HG03342 (cell line): ENCODE results near the gene SPRY4.
"Not testable (repeated sequence)": the region's sequence is repeated elsewhere in the genome, so short reads cannot be mapped to it uniquely, and the experiment has no call there.

Experiments used
- ATAC-seq: cut with Tn5 transposase; IDR thresholded peaks from one replicate; pipeline ENCODE4 v1.9.1; 2021; ENCODE audit warnings: mild to moderate bottlenecking, moderate library complexity; ENCODE audit not compliant: unreplicated experiment

The SPRY4 gene

DNA sequence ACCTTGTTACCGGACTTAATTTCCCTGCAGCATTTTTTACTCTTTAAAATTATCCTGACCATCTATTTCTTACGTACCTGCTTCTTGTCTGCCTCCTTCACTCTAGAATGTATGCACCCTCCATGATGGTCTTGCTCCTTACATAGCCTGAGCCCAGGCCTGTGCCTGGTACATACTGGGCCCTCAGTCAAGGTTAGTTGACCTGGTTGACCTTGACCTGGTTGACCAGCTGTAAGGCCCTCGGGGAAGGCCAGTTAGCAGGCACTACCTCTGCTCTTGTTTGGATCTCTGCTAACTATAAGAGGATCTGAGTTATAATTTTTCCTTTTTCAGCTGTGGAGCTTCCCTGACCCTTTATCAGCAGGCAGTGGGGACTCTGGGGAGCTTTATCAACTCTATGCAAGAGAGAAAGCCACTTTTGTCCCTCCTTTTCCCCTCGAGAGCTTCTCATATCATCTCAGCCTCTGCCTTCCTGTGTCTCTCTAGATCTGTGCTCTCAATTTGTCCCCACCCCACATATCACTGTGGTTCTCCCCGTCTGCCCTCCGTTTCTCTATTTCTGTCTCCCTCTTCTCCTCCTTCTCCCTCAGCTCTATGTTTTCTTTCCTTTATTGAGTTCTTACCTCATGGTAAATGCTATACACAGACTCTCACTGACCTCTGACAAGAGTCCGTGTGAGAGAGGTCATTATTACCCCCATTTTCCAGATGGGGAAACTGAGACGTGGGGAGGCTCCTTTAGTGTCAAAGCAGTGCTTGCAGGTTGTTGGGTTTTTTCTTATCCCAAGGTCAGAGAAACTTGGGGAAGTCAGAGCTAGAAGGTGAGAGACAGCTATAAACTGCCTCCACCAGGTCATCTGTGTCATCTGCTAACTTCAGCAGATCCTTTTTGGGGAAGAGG is 28.6 kb downstream of the SPRY4 start:
- ATAC-seq: no peak

DNA sequence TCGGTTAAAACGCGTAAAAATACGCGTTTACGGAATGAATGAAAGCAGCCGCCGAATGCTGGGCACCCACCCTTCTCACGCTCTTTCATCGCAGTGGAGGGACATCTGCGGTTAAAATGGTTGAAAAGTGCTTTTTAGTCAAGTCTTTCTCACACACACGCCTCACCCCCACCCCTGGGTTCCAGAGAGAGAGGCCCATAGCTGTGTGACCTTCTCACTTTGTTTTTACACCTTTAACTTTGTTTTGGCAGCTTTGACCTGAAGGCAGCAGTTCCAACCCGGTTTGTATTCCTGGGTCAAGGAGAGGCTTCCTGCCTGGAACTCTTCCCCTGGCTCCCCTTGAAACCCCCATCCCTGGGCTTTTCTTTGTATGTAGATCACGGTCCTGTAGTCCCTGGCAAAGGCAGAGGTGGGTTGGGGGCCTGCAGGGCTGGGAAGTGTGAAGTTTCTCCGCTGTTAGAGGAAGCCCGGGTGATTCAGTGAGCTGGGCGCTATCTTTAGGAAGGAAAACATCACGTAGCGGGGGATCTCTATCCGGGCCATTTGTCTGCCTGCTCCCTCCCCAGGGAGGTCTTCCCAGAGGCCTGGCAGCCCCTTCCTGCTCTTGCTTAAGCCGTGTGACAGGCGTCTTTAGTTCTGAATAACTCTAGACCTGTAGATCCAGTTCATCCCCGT is 29.6 kb downstream of the SPRY4 start:
- no peak for ATAC-seq

DNA sequence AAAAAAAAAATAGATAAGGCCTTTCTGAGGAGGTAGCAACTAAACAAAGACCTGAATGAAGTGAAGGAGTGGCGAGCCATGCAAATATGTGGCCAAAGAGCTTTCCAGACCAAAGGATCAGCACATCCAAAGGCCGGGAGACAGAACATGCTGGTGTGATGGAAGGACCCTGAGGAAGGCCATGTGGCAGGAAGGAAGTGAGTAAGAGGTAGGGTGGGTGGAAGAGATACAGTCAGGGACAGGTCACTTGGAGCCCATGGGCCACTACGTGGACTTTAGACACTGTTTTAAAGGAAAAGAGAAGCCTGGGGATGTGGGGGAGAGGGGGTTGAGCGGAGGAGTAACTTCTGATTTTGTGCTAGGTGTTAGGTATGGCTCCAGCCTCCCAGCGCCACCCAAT is 31.3 kb downstream of the SPRY4 start:
- no peak for ATAC-seq

DNA sequence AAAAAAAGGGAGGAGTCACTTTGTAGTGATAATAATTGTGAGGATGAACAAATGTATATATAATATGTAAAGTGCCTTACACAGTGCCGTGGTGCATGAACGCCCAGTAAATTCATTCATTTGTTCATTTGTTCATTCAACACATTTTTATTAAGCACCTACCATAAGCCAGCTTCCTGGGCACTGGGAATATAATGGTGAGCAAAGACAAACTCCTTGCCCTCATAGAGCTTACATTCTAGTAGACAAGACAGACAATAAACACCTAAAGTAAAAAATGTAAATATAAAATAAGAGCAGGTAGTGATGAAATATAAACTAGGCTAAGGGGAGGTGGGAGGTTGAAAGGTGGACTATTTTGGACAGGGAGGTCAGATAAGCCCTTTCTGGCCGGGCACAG is 32.0 kb downstream of the SPRY4 start:
- no peak for ATAC-seq

DNA sequence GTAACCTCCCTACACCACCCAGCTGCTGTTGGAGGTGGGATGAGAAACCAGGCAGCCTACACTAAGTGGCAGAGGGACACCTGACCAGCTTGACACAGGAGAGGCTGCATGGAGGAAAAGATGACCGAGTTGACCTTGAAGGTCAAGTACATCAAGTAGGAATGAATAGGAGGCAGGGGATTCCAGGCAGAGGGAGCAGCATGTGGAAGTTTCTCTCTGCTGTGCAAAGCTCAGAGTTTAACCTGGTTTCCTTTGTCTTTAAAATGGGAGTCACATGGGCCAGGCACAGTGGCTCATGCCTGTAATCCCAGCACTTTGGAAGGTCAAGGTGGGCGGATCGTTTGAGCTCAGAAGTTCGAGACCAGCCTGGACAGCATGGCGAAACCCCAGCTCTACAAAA is 32.6 kb downstream of the SPRY4 start:
- no peak for ATAC-seq

DNA sequence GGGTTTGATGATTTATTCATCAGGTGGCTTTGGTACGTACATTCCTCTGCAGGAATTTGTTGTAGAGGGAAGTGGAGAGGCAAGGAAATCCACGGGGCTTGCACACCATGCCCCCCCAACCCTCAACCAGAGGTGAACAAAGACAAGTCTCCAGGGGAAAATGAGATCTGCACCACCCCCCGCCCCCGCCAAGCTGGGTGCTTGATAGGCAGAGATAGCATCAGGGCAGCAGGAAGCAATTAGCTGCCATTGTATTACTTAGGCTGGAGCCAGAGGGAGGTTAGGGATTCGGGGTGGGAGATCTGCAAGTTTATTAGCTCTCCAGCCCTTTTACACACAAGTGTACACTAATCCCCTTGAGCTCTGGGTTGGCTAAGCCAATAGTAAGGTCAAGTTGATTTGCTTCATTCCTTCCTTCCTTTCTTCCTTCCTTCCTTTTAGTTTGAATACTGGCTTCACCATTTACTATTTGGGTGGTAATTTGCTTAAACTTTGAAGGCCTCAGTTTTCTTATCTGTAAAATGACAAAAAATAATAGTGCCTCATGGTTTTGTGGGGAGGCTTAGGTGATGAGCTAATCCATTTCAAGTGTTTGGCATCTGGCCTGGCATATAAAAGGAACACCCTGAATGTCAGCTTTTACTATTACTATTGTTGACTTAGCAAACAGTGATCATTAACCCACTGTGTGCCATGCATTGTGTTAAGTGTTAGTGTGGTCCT is 34.1 kb downstream of the SPRY4 start:
- no peak for ATAC-seq

DNA sequence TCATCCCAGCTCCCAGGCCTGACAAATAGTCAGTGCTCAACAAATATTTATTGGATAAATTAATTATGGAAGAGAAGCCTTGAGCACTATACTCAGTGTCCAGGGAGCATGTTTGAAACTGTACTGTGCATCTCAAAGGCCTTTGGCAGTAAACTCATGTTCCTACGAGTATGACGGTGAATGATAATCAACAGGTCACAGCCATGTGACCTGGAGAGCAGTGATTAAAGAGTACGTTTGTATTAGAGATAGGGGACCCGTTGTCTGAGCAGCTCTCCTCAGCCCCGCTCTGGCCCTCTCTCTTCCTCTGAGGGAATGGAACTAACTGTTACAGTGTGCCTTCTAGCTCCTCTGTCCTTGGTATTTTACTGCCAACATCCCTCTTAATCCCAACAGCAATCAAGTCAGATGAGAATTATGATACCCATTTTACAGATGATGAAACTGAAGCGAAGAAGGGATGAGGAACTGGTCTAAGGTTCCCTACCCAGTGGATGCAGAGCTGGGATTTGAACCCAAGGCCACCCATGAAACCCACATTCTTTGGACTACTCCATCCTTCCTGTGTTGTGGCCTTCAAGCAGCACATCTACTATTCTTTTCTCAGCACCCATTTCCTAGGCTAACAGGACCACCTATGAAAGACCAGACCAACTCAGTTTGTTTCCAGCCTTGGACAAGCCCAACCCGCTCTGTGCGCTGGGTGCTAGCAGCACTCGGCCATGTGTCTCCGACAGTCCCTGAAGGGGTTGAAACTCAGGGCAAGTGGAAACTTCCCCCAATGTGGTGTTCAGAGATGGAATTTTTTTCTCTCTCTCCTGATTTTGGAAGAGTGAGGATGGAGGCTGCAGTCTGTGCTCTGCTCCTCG is 34.9 kb downstream of the SPRY4 start:
- ATAC-seq: no peak

DNA sequence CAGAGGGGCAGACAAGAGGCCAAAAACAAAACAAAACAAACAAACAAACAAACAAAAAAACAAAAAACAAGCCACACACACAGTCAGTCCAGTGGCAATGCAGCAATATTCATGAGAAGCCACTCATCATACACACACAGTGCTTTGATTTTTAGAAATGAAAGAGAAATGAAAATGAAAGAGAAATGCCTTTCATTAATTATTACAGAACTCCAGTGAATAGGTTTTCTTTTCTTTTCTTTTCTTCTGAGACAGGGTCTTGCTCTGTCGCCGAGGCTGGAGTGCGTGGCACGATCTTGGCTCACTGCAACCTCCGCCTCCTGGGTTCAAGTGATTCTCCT is 36.9 kb downstream of the SPRY4 start:
- ATAC-seq: peak; percentile 75

DNA sequence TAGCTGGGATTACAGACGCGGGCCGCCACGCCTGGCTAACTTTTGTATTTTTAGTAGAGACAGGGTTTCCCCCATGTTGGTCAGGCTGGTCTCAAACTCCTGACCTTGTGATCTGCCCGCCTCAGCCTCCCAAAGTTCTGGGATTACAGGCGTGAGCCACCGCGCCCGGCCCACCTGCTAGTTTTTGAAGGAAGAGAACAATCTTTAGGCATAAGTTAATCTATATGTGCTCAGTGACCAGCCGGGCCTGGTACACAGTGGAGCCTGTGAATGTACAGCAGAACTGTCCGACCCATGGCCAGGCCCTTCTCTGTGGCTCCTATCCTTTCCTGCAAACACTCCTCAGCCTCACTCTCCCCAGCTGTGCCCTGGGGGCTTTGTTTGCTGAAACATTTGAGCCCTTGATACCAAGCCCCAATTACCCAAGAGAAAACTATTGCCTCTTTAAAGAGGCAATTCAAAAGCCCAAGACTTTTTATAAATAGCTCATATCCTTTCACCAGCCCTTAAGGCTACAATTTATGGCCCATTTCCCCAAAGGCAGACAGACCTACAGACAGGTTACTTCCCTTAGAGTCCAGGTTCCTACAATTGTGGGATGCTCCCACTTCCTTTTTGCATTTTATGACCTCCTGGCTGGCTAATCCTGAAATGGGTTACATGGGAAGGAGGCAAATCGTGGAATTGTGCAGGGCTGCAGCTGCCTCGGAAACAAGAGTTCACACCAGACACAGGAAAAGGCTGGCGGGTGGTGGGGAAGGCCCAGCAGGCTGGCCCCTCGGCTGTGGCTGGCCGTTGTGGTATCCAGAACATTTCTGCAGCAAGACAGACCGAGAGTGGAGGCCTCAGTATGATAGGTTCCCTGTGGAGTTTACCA is 37.5 kb downstream of the SPRY4 start:
- ATAC-seq: peak; percentile 51

DNA sequence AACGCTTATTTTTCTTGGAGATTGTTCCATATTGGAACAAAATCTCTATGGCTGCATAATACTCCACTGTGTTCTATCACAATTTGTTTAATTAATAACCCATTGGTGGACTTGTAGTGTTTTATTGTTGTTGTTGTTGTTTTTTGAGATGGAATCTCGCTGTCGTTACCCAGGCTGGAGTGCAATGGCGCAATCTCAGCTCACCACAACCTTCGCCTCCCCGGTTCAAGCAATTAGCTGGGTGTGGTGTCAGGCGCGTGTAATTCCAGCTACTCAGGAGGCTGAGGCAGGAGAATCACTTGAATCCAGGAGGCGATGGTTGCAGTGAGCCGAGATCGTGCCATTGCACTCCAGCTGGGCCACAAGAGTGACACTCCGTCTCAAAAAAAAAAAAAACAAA is 38.7 kb downstream of the SPRY4 start:
- no peak for ATAC-seq

DNA sequence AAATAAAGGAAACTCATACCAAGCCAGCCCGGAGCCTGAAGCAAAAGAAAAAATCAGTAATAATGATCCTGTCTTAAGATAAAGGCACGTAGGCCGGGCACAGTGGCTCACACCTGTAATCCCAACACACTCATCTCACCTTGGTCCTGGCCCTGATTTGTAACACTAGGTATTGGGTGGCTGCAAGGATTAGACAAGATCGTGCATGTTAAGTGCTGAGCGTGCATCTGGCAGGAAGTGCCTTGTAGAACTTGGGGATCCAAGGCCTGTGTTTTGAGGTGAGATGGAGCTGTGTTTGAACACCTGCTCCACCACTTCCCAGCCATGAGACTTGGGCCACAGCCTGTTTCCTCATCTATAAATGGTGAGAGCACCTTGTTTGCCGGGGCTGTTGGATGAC is 41.5 kb downstream of the SPRY4 start:
- no peak for ATAC-seq

DNA sequence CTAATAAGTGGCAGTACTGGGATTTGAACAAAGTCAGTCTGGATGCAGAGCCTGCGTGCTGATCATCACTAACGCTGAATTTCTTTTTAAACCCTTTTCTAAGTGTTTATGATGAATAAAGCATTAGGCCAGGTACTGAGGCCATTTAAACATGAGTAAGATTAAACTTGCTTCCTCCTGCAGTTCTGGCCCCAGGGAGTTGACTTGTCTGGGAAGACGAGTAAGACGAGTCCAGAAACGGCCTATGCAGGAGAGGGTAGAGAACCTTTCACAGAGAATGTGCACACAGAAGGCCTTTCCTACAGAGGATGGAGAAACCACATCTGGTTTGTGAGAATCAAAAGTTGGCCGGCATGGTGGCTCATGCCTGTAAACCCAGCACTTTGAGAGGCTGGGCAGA is 42.9 kb downstream of the SPRY4 start:
- ATAC-seq: no peak

DNA sequence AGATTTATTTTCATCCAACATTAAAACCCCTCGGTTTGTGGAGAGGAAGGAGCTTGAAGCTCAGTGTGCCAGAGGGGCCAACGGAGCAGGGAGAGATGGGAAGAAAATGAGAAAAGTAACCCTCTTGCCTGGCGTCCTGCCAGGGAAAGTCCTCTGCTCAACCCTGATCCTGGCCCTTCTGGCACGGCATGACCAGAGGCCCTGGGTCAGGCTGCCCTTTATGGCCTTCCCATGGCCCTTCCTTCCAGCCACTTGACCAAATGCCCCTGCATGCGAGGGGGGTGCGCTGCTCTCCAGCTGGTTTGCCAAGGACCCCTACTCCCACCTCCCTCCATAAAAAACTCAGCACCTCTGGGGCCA is 43.8 kb downstream of the SPRY4 start:
- ATAC-seq: no peak

DNA sequence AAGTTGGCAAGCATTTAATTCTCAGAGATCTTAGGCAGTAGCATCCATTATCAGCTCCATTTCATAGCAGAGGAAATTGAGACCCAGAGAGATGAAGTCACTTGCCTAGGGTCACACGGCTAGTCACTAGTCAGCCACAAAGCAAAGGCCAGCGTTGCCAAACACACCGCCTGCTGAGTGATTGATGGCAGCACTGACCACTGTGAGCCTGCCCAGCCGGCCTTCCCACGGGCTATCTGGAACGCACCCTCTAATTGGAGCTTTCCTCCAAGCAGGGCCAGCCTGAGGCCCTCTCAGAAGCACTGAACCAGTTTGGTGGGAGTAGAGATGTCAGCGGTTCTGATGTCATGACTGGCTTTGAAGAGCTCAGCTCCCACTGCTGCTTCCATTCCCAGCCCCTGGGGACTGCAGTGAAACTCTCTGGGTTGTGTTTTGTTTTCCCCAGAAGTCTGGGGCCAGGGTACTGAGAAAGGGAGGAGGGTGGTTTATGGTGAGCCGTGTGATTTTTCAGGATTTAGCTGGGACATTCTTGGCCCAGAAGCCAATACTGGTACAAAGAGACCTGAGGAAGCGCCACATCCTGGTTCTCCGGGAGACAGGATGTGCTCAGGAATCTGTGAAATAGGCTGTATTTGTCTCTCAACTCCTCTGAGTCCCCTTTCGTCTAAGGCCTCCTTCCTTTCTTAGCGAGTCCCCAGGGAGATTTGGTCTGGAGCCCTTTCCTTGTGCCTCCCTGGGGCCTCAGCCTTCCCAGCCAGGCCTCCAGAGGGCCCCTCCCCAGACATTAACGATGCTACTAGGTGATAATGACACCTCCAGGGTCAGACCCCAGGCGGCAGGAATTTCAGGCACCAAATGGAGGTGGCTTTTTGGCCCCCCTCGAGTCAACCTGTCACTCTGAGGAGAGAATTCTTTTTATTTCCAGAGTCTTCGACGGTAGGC is 44.5 kb downstream of the SPRY4 start:
- ATAC-seq: no peak

DNA sequence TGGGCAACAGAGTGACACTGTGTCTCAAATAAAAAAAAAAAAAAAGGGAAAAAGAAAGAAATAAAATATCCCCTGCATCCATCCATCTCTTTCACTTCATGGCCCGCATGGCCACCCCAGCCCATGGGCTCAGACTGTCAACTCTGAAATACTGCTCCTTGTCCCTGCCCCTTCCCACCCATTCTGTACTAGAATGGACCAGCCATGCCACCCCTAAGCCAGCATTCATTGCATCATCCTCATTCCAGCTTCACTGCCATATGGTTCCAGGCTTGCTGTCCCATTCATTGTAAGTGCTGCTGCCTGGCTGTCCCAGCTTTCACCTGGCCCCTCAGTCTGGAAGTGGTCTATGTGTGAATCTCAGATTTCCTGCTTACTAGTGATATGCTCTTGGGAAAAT is 46.2 kb downstream of the SPRY4 start:
- ATAC-seq: no peak

DNA sequence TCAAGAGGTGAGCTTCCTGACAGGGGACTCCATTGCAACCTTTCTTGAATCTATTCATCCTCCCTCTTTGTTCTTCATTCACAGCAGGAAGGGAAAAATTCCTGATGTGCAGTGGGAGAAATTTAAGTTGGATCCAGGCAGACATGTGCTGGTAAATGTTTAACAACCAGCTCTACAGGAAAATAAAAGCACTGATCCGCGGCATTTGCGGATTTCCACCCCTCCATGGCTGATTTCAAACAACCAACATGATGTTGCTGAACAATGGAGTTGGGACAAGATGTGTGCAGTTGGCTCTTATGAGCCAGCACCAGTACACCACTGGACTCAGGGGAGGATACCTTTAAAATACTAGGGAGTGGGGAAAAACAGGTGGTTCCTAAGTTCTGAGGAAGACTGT is 47.0 kb downstream of the SPRY4 start:
- no peak for ATAC-seq

DNA sequence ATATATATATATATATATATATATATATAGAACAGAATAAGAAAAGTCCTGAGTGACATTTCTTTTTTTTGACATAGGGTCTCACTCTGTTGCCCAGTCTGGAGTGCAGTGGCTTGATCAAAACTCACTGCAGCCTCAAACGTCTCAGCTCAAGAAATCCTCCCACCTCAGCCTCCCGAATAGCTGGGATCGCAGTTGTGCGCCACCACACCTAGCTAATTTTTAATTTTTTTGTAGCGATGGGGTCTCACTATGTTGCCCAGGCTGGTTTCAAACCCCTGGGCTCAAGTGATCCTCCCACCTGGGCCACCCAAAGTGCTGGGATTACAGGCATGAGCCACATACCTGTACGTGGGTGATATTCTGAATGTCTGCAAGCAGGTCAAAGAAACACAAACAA is 48.3 kb downstream of the SPRY4 start:
- no peak for ATAC-seq

DNA sequence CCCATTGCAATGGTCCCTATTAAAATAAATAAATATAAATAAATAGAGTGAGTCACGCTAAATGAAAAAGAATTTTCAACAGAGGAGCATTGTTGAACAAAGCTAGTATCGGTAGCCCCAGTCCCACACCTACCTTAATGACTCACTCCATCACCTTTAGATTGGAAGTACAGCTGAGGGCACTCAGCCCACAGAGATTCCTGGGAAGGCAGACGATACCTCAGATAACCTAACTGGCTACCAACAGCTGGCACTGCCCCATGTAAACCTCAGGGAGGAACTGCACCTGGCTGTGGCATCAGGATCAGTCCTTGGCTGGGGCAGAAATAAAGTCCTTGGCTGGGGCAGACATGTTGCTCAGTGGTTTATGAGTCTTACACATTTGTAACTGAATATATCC is 49.3 kb downstream of the SPRY4 start:
- ATAC-seq: no peak

DNA sequence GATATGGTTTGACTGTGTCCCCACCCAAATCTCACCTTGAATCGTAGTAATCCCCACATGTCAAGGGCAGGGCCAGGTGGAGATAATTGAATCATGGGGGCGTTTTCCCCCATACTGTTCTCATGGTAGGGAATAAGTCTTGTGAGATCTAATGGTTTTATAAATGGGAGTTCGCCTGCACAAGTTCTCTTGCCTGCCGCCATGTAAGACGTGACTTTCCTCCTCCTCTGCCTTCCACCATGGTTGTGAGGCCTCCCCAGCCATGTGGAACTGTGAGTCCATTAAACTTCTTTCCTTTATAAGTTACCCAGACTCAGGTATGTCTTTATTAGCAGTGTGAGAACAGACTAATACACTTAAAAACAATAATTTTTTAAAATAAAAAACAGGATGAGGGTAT is 52.2 kb downstream of the SPRY4 start:
- ATAC-seq: not testable (repeated sequence)
